Astrocyte (in vitro differentiated cells and primary cell): ENCODE data around the gene KCNMA1.

ENCODE experiments used
- EZH2 ChIP-seq: IDR thresholded peaks from 2 replicates; pipeline ENCODE4 v1.6.1; 2012; ENCODE audit warnings: mild to moderate bottlenecking, low read length, inconsistent platforms; ENCODE audit not compliant: insufficient read depth
- TF ChIP-seq, protein P1 (sequence below): IDR thresholded peaks from 2 replicates; pipeline ENCODE4 v1.5.1; 2011; ENCODE audit warnings: low read depth, mild to moderate bottlenecking, inconsistent platforms, low read length, moderate library complexity; ENCODE audit not compliant: insufficient read depth

- TF ChIP-seq, protein P1, sequence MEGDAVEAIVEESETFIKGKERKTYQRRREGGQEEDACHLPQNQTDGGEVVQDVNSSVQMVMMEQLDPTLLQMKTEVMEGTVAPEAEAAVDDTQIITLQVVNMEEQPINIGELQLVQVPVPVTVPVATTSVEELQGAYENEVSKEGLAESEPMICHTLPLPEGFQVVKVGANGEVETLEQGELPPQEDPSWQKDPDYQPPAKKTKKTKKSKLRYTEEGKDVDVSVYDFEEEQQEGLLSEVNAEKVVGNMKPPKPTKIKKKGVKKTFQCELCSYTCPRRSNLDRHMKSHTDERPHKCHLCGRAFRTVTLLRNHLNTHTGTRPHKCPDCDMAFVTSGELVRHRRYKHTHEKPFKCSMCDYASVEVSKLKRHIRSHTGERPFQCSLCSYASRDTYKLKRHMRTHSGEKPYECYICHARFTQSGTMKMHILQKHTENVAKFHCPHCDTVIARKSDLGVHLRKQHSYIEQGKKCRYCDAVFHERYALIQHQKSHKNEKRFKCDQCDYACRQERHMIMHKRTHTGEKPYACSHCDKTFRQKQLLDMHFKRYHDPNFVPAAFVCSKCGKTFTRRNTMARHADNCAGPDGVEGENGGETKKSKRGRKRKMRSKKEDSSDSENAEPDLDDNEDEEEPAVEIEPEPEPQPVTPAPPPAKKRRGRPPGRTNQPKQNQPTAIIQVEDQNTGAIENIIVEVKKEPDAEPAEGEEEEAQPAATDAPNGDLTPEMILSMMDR: no peak
- no peak for TF ChIP-seq EZH2
Observed at GRCh38 chr10:77285529-77286182, 352.0 kb downstream of the KCNMA1 start.
